SK-N-SH (cell line): ENCODE measurements around the gene RSAD2. TPM values are rescaled to one million over a fixed set of nuclear protein-coding genes. Genes with fewer than 3 reads are reported as not detected.

Experiments
- CHD2 ChIP-seq: fragments of 150-350 bp; IDR thresholded peaks from 2 replicates; pipeline ENCODE4 v1.6.1; 2018; ENCODE audit warnings: low read length; ENCODE audit not compliant: partially characterized antibody
- ELF1 ChIP-seq: IDR thresholded peaks from 2 replicates; pipeline ENCODE4 v1.4.0; 2012
- FOXJ3 ChIP-seq: sonication (generic); formaldehyde crosslinking; IDR thresholded peaks from 2 replicates; pipeline ENCODE4 v1.5.1; 2020; ENCODE audit warnings: mild to moderate bottlenecking, missing genetic modification reagents
- GABPA ChIP-seq: IDR thresholded peaks from 2 replicates; pipeline ENCODE4 v1.4.0; 2012; ENCODE audit warnings: low read depth, mild to moderate bottlenecking
- MEF2A ChIP-seq: IDR thresholded peaks from 2 replicates; pipeline ENCODE4 v1.4.0; 2012; ENCODE audit warnings: low read depth, borderline replicate concordance
- NFIC ChIP-seq: IDR thresholded peaks from 2 replicates; pipeline ENCODE4 v1.4.0; 2012; ENCODE audit warnings: borderline replicate concordance
- NRF1 ChIP-seq: IDR thresholded peaks from 2 replicates; pipeline ENCODE4 v1.6.1; 2012; ENCODE audit warnings: low read depth, mild to moderate bottlenecking, low read length
- RCOR1 ChIP-seq: fragments of 150-350 bp; IDR thresholded peaks from 2 replicates; pipeline ENCODE4 v1.6.1; 2017; ENCODE audit warnings: antibody characterized with exemption, low read length
- RFX5 ChIP-seq: IDR thresholded peaks from 2 replicates; pipeline ENCODE4 v1.6.1; 2012; ENCODE audit warnings: mild to moderate bottlenecking, improper control_type of control experiment, low read length
- SMC3 ChIP-seq: IDR thresholded peaks from 2 replicates; pipeline ENCODE4 v1.6.1; 2012; ENCODE audit warnings: low read depth, low read length, improper control_type of control experiment
- TAF1 ChIP-seq: IDR thresholded peaks from 2 replicates; pipeline ENCODE4 v1.6.1; 2012; ENCODE audit warnings: low read depth, mild to moderate bottlenecking, low read length, moderate library complexity, borderline replicate concordance
- TEAD4 ChIP-seq: IDR thresholded peaks from 2 replicates; pipeline ENCODE4 v1.4.0; 2012; ENCODE audit warnings: mild to moderate bottlenecking, borderline replicate concordance; ENCODE audit not compliant: insufficient read depth
- YY1 ChIP-seq: IDR thresholded peaks from 2 replicates; pipeline ENCODE4 v1.4.0; 2012; ENCODE audit warnings: low read depth, mild to moderate bottlenecking
- polyA plus RNA-seq, 3 experiments: library from polyadenylated mRNA; depleted of rRNA; stranded (reverse); fragments of >200 nt; gene quantifications; 2 replicates each; pipeline ENCODE4 v1.2.3, GENCODE V29; 2012
- TF ChIP-seq, protein P1 (sequence below): fragments of 150-350 bp; IDR thresholded peaks from 2 replicates; pipeline ENCODE4 v1.6.1; 2017; ENCODE audit warnings: antibody characterized with exemption, low read length, low read depth, borderline replicate concordance
- TF ChIP-seq, protein P2 (sequence below): fragments of 200-600 bp; sonication (generic); IDR thresholded peaks from 2 replicates; pipeline ENCODE4 v1.6.1; 2017; ENCODE audit warnings: antibody characterized with exemption, mild to moderate bottlenecking, moderate library complexity
- TF ChIP-seq, protein P3 (sequence below): IDR thresholded peaks from 2 replicates; pipeline ENCODE4 v1.4.0; 2012; ENCODE audit warnings: low read depth
- TF ChIP-seq, protein P4 (sequence below): IDR thresholded peaks from 2 replicates; pipeline ENCODE4 v1.6.1; 2012; ENCODE audit warnings: mild to moderate bottlenecking, low read depth, low read length, moderate library complexity
- TF ChIP-seq, protein P5 (sequence below): IDR thresholded peaks from 2 replicates; pipeline ENCODE4 v1.4.0; 2012; ENCODE audit warnings: low read depth, borderline replicate concordance

The RSAD2 gene
- polyA plus RNA-seq, 1 of the 3 experiments (the other 2 are of a cell fraction): 0.35 TPM

DNA sequence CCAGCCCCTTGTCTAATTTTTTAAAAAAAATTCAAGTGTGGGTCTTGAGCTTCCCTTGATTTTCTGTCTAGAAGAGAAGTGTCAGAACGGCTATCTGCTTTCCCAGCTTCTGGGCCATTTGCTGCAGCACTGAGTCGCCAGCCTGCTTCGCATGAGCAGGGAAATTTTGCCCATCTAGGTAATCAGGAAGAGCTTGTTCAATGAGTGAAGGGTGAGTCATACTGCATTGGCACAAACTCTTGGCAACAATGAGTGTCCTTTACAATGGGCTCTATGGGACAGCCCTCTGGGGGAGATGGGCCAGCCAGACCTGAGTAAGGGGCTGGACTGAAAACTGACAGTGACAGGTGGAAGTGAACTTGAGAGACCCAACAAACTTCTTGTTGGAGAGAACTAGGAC is 37.3 kb downstream of the RSAD2 start (continued):
- no peak for TF ChIP-seq MEF2A
- TF ChIP-seq NRF1: no peak
- 0 out of 2 replicates have a peak, but pooled peaks have one; percentile 14 for TF ChIP-seq TEAD4
- TF ChIP-seq, protein P1, sequence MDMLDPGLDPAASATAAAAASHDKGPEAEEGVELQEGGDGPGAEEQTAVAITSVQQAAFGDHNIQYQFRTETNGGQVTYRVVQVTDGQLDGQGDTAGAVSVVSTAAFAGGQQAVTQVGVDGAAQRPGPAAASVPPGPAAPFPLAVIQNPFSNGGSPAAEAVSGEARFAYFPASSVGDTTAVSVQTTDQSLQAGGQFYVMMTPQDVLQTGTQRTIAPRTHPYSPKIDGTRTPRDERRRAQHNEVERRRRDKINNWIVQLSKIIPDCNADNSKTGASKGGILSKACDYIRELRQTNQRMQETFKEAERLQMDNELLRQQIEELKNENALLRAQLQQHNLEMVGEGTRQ: no peak
- TF ChIP-seq, protein P2, sequence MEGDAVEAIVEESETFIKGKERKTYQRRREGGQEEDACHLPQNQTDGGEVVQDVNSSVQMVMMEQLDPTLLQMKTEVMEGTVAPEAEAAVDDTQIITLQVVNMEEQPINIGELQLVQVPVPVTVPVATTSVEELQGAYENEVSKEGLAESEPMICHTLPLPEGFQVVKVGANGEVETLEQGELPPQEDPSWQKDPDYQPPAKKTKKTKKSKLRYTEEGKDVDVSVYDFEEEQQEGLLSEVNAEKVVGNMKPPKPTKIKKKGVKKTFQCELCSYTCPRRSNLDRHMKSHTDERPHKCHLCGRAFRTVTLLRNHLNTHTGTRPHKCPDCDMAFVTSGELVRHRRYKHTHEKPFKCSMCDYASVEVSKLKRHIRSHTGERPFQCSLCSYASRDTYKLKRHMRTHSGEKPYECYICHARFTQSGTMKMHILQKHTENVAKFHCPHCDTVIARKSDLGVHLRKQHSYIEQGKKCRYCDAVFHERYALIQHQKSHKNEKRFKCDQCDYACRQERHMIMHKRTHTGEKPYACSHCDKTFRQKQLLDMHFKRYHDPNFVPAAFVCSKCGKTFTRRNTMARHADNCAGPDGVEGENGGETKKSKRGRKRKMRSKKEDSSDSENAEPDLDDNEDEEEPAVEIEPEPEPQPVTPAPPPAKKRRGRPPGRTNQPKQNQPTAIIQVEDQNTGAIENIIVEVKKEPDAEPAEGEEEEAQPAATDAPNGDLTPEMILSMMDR: no peak
- no peak for TF ChIP-seq ELF1
- TF ChIP-seq, protein P3, sequence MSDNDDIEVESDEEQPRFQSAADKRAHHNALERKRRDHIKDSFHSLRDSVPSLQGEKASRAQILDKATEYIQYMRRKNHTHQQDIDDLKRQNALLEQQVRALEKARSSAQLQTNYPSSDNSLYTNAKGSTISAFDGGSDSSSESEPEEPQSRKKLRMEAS: 0 out of 2 replicates have a peak, but pooled peaks have one; percentile 20
- no peak for TF ChIP-seq CHD2
- TF ChIP-seq, protein P4, sequence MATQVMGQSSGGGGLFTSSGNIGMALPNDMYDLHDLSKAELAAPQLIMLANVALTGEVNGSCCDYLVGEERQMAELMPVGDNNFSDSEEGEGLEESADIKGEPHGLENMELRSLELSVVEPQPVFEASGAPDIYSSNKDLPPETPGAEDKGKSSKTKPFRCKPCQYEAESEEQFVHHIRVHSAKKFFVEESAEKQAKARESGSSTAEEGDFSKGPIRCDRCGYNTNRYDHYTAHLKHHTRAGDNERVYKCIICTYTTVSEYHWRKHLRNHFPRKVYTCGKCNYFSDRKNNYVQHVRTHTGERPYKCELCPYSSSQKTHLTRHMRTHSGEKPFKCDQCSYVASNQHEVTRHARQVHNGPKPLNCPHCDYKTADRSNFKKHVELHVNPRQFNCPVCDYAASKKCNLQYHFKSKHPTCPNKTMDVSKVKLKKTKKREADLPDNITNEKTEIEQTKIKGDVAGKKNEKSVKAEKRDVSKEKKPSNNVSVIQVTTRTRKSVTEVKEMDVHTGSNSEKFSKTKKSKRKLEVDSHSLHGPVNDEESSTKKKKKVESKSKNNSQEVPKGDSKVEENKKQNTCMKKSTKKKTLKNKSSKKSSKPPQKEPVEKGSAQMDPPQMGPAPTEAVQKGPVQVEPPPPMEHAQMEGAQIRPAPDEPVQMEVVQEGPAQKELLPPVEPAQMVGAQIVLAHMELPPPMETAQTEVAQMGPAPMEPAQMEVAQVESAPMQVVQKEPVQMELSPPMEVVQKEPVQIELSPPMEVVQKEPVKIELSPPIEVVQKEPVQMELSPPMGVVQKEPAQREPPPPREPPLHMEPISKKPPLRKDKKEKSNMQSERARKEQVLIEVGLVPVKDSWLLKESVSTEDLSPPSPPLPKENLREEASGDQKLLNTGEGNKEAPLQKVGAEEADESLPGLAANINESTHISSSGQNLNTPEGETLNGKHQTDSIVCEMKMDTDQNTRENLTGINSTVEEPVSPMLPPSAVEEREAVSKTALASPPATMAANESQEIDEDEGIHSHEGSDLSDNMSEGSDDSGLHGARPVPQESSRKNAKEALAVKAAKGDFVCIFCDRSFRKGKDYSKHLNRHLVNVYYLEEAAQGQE: no peak
- no peak for TF ChIP-seq RCOR1
- no peak for TF ChIP-seq RFX5
- no peak for TF ChIP-seq GABPA
- TF ChIP-seq, protein P5, sequence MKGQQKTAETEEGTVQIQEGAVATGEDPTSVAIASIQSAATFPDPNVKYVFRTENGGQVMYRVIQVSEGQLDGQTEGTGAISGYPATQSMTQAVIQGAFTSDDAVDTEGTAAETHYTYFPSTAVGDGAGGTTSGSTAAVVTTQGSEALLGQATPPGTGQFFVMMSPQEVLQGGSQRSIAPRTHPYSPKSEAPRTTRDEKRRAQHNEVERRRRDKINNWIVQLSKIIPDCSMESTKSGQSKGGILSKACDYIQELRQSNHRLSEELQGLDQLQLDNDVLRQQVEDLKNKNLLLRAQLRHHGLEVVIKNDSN: no peak
- TF ChIP-seq FOXJ3: no peak
- TF ChIP-seq TAF1: no peak
- TF ChIP-seq YY1: no peak
- TF ChIP-seq SMC3: no peak
- peak; percentile 94 for TF ChIP-seq NFIC
